Fibroblast of lung (primary cell): ENCODE data around the gene TMED5. TPM values are rescaled to one million over a fixed set of nuclear protein-coding genes. Genes with fewer than 3 reads are reported as not detected.

Experiments used
- DNase-seq, 2 donors: peaks; one replicate each; pipeline versions ENCODE4 v3.0.0 to v3.0.0-alpha.2; 2010; ENCODE audit warnings: low read depth in 2 of 2
- H2AFZ ChIP-seq: 2 replicates; pipeline ENCODE4 v1.5.1; 2012; ENCODE audit warnings: low read length, control low read depth, inconsistent platforms
- H3K27ac ChIP-seq: 2 replicates; pipeline ENCODE4 v1.5.1; 2011; ENCODE audit warnings: low read length, control low read depth; ENCODE audit not compliant: insufficient read depth
- H3K27me3 ChIP-seq: 2 replicates; pipeline ENCODE4 v1.5.1; 2011; ENCODE audit warnings: mild to moderate bottlenecking, low read length; ENCODE audit not compliant: control insufficient read depth, insufficient read depth
- H3K36me3 ChIP-seq: 2 replicates; pipeline ENCODE4 v1.5.1; 2011; ENCODE audit warnings: low read length; ENCODE audit not compliant: control insufficient read depth, insufficient read depth
- H3K4me1 ChIP-seq: 2 replicates; pipeline ENCODE4 v1.5.1; 2011; ENCODE audit warnings: low read length; ENCODE audit not compliant: control insufficient read depth, insufficient read depth; ENCODE audit errors: extremely low read depth
- H3K4me2 ChIP-seq: 2 replicates; pipeline ENCODE4 v1.5.1; 2011; ENCODE audit warnings: low read length, control low read depth; ENCODE audit not compliant: insufficient read depth; ENCODE audit errors: extremely low read depth
- H3K4me3 ChIP-seq, 4 experiments: fragments of 200-600 bp in 1 of 4; sonication (generic) in 1 of 4; replicated peaks in 1 of 4; 2 replicates each; pipeline ENCODE4 v1.5.1; 2011 to 2016; ENCODE audit warnings: low read length in 4 of 4, low read depth in 3 of 4, mild to moderate bottlenecking in 3 of 4, control low read depth in 2 of 4, inconsistent platforms in 1 of 4, mixed read lengths in 1 of 4; ENCODE audit not compliant: insufficient read depth in 1 of 4; ENCODE audit errors: control extremely low read depth in 1 of 4
- H3K79me2 ChIP-seq: 2 replicates; pipeline ENCODE4 v1.5.1; 2012; ENCODE audit warnings: mild to moderate bottlenecking, low read length, inconsistent platforms; ENCODE audit not compliant: control insufficient read depth, insufficient read depth
- H3K9ac ChIP-seq: 2 replicates; pipeline ENCODE4 v1.5.1; 2011; ENCODE audit warnings: mild to moderate bottlenecking, low read length, control low read depth; ENCODE audit not compliant: insufficient read depth
- H3K9me3 ChIP-seq: 2 replicates; pipeline ENCODE4 v1.5.1; 2012; ENCODE audit warnings: low read depth, low read length; ENCODE audit not compliant: control insufficient read depth, insufficient read depth
- H4K20me1 ChIP-seq: 2 replicates; pipeline ENCODE4 v1.5.1; 2011; ENCODE audit warnings: low read length; ENCODE audit not compliant: control insufficient read depth, insufficient read depth; ENCODE audit errors: extremely low read depth
- EZH2 ChIP-seq: IDR thresholded peaks from 2 replicates; pipeline ENCODE4 v1.5.1; 2012; ENCODE audit warnings: low read length, control low read depth, mild to moderate bottlenecking; ENCODE audit errors: missing control alignments
- polyA plus RNA-seq, 2 donors: library from polyadenylated mRNA; depleted of rRNA in 1 of 2; stranded (reverse) in 1 of 2; unstranded in 1 of 2; fragments of >200 nt; gene quantifications; 2 replicates each; pipeline ENCODE4 v1.2.1, GENCODE V29; 2011 to 2012; ENCODE audit warnings: missing spikeins in 1 of 2
- total RNA-seq: library from RNA; depleted of rRNA; stranded (reverse); fragments of >200 nt; gene quantifications from 2 replicates; pipeline ENCODE4 v1.2.1, GENCODE V29; 2014
- TF ChIP-seq, protein P1 (sequence below), 2 donors: IDR thresholded peaks in 1 of 2; conservative IDR thresholded peaks in 1 of 2; 1 replicate in 1 of 2; 2 replicates in 1 of 2; pipeline ENCODE4 v1.5.1; 2011 to 2012; ENCODE audit warnings: low read length in 2 of 2, control low read depth in 1 of 2, inconsistent platforms in 1 of 2, low read depth in 1 of 2, mild to moderate bottlenecking in 1 of 2

TMED5 gene
- total and polyA plus RNA-seq, 2 donors (not counting 1 experiment from before 2014, with no cell fraction given), result 56.0 to 82.6 TPM

- no peaks in the 10 kb centered on the region for H3K27me3 ChIP-seq
- TF ChIP-seq EZH2, result no peak
- TF ChIP-seq, protein P1, sequence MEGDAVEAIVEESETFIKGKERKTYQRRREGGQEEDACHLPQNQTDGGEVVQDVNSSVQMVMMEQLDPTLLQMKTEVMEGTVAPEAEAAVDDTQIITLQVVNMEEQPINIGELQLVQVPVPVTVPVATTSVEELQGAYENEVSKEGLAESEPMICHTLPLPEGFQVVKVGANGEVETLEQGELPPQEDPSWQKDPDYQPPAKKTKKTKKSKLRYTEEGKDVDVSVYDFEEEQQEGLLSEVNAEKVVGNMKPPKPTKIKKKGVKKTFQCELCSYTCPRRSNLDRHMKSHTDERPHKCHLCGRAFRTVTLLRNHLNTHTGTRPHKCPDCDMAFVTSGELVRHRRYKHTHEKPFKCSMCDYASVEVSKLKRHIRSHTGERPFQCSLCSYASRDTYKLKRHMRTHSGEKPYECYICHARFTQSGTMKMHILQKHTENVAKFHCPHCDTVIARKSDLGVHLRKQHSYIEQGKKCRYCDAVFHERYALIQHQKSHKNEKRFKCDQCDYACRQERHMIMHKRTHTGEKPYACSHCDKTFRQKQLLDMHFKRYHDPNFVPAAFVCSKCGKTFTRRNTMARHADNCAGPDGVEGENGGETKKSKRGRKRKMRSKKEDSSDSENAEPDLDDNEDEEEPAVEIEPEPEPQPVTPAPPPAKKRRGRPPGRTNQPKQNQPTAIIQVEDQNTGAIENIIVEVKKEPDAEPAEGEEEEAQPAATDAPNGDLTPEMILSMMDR (conservative IDR thresholded peaks at IDR 0.05 in 1 of 2, IDR thresholded peaks at IDR 0.05 in 1 of 2; ENCODE audit: low read depth in 1 of 2, low read length in 2 of 2), result no peak
- no peaks in the 10 kb centered on the region for H3K79me2 ChIP-seq
- DNase-seq, result no peak
- no peak overlapping the region for H3K4me2 ChIP-seq
- H3K9me3 ChIP-seq, result no peaks in the 10 kb centered on the region
- no peak overlapping the region for H3K4me3 ChIP-seq
- H3K9ac ChIP-seq, result no peak overlapping the region
- no peak overlapping the region for H2AFZ ChIP-seq
- H3K36me3 ChIP-seq, result peaks cover 4% of the 10 kb centered on the region
- no peaks in the 10 kb centered on the region for H3K4me1 ChIP-seq
- no peak overlapping the region for H3K27ac ChIP-seq
- H4K20me1 ChIP-seq, result no peaks in the 10 kb centered on the region
Measured at GRCh38 chr1:93200086-93200620, 19.9 kb upstream of the TMED5 start.

DNA sequence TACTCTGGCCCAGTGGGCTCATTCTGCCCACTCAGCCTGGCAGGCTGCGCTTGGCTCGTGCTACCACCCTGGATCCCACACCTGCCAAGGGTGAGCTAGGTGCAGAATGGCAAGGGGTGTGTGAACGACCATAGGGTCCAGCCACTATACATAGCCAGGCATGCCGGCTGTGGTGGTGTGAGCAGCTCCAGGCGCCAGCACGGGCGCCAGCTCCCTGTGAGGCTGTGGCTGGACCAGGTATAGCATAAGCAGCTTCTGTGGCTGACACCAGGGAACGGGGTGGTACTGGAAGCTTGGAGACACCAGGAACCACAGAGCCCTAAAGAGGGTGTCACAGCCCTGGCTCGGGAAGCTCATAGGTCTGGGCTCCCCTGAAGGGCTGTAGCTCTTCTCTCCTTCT lies 18.9 kb upstream of the TMED5 start:
- H3K4me1 ChIP-seq, result no peaks in the 10 kb centered on the region
- no peak overlapping the region for H3K9ac ChIP-seq
- no peaks in the 10 kb centered on the region for H3K9me3 ChIP-seq
- no peaks in the 10 kb centered on the region for H3K79me2 ChIP-seq
- no peak for DNase-seq
- H3K4me2 ChIP-seq, result no peak overlapping the region
- no peaks in the 10 kb centered on the region for H4K20me1 ChIP-seq
- peaks cover 4% of the 10 kb centered on the region for H3K36me3 ChIP-seq
- H2AFZ ChIP-seq, result no peak overlapping the region
- H3K4me3 ChIP-seq, result no peak overlapping the region
- no peak overlapping the region for H3K27ac ChIP-seq
- TF ChIP-seq, protein P1 (conservative IDR thresholded peaks at IDR 0.05 in 1 of 2, IDR thresholded peaks at IDR 0.05 in 1 of 2; ENCODE audit: low read depth in 1 of 2, low read length in 2 of 2), result no peak
- no peak for TF ChIP-seq EZH2
- no peaks in the 10 kb centered on the region for H3K27me3 ChIP-seq

DNA sequence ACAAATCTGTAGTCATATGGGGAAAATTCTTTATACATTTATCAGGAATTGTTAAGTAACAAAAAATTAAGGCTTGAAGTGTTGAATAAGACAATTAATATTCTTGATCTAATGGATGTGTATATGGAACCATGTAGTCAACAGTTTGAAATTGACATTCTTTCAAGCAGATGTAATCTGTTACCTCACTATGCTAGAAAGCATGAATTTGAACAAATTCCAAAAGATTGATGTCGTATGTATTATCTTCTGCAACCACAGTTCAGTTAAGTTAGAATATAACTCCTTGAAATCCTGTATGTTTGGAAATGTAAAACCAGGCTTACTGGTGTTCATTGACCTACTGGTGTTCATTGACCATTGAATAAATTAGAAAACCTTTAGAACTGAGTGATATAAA lies 16.4 kb upstream of the TMED5 start:
- H3K4me2 ChIP-seq, result no peak overlapping the region
- no peak overlapping the region for H2AFZ ChIP-seq
- peak; percentile 27 to 41 for DNase-seq
- no peaks in the 10 kb centered on the region for H3K79me2 ChIP-seq
- TF ChIP-seq EZH2, result no peak
- TF ChIP-seq, protein P1 (conservative IDR thresholded peaks at IDR 0.05 in 1 of 2, IDR thresholded peaks at IDR 0.05 in 1 of 2; ENCODE audit: low read depth in 1 of 2, low read length in 2 of 2), result no peak
- no peaks in the 10 kb centered on the region for H4K20me1 ChIP-seq
- H3K9me3 ChIP-seq, result no peaks in the 10 kb centered on the region
- no peak overlapping the region for H3K4me3 ChIP-seq
- H3K27ac ChIP-seq, result no peak overlapping the region
- no peaks in the 10 kb centered on the region for H3K4me1 ChIP-seq
- H3K36me3 ChIP-seq, result peaks cover 4% of the 10 kb centered on the region
- H3K9ac ChIP-seq, result no peak overlapping the region
- no peaks in the 10 kb centered on the region for H3K27me3 ChIP-seq
